GM18873 (cell line): ENCODE data around the gene FAM135A.
"Not testable (repeated sequence)": the region's sequence is repeated elsewhere in the genome, so short reads cannot be mapped to it uniquely, and the experiment has no call there.

Experiments used
- ATAC-seq: cut with Tn5 transposase; IDR thresholded peaks from one replicate; pipeline ENCODE4 v1.9.1; 2021; ENCODE audit warnings: mild to moderate bottlenecking, moderate library complexity, moderate number of reproducible peaks; ENCODE audit not compliant: unreplicated experiment, low FRiP score

FAM135A gene

GRCh38 chr6:70395301-70395672 is 18.0 kb upstream of the FAM135A start:
- no peak for ATAC-seq

- ATAC-seq, result no peak
Observed at GRCh38 chr6:70396163-70396562, 17.1 kb upstream of the FAM135A start.

GRCh38 chr6:70396796-70397729 is 16.2 kb upstream of the FAM135A start:
- ATAC-seq, result no peak

- no peak for ATAC-seq
Observed at GRCh38 chr6:70398783-70399728, 14.3 kb upstream of the FAM135A start.

- ATAC-seq, result no peak
Observed at GRCh38 chr6:70404658-70405057, 8.7 kb upstream of the FAM135A start.

GRCh38 chr6:70409216-70409615 is 4.1 kb upstream of the FAM135A start:
- no peak for ATAC-seq

- no peak for ATAC-seq
Observed at GRCh38 chr6:70411542-70412251, 1.6 kb upstream of the FAM135A start.

GRCh38 chr6:70412252-70413113 is 825 bp upstream of the FAM135A start:
- ATAC-seq, result peak; percentile 21

GRCh38 chr6:70413992-70414494 is 735 bp downstream of the FAM135A start:
- ATAC-seq, result peak; percentile 1

- no peak for ATAC-seq
Observed at GRCh38 chr6:70414813-70415212, 1.5 kb downstream of the FAM135A start.

GRCh38 chr6:70415247-70415646 is 1.9 kb downstream of the FAM135A start:
- no peak for ATAC-seq

- no peak for ATAC-seq
Observed at GRCh38 chr6:70415660-70416059, 2.4 kb downstream of the FAM135A start.

- ATAC-seq, result no peak
Observed at GRCh38 chr6:70421509-70421908, 8.2 kb downstream of the FAM135A start.

GRCh38 chr6:70423189-70424134 is 10.2 kb downstream of the FAM135A start:
- ATAC-seq, result no peak

- no peak for ATAC-seq
Observed at GRCh38 chr6:70424291-70424690, 11.0 kb downstream of the FAM135A start.

- ATAC-seq, result no peak
Observed at GRCh38 chr6:70436320-70436719, 23.0 kb downstream of the FAM135A start.

- ATAC-seq, result no peak
Observed at GRCh38 chr6:70445001-70445400, 31.7 kb downstream of the FAM135A start.

GRCh38 chr6:70447343-70448070 is 34.2 kb downstream of the FAM135A start:
- ATAC-seq, result not testable (repeated sequence)
